ENCODE results near the gene NEGR1.

DNA sequence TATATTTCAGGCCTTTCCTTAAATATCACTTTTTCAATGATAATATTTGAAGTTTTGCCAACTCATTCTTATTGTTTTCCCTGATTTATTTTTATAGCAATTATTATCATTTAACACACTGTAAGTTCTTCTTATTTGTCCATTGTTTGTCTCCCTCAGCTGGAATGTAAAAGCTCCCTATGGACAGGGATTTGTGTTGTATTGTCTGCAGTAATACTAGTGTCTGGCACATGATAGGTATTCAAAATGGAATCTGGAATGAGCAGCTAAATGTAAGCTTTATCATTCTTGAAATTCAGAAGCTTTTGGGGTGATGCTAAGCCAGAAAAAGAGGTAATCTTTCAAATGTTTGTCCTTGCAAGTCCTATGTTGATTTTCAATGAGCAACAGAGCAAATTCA lies 112.1 kb downstream of the NEGR1 start:
- TF ChIP-seq, protein P1, sequence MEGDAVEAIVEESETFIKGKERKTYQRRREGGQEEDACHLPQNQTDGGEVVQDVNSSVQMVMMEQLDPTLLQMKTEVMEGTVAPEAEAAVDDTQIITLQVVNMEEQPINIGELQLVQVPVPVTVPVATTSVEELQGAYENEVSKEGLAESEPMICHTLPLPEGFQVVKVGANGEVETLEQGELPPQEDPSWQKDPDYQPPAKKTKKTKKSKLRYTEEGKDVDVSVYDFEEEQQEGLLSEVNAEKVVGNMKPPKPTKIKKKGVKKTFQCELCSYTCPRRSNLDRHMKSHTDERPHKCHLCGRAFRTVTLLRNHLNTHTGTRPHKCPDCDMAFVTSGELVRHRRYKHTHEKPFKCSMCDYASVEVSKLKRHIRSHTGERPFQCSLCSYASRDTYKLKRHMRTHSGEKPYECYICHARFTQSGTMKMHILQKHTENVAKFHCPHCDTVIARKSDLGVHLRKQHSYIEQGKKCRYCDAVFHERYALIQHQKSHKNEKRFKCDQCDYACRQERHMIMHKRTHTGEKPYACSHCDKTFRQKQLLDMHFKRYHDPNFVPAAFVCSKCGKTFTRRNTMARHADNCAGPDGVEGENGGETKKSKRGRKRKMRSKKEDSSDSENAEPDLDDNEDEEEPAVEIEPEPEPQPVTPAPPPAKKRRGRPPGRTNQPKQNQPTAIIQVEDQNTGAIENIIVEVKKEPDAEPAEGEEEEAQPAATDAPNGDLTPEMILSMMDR (IDR thresholded peaks at IDR 0.05) = no peak
- no peak for TF ChIP-seq POLR2A (IDR thresholded peaks at IDR 0.05)

Data from Peyer's patch (tissue), 4 donors.